Thoracic aorta (tissue), 2 donors: ENCODE data around the gene MAN1B1. TPM values are rescaled to one million over a fixed set of nuclear protein-coding genes. Genes with fewer than 3 reads are reported as not detected.

ENCODE experiments used
- ATAC-seq: fragments of 150-250 bp; one replicate; pipeline ENCODE4 v1.8.0; 2017; ENCODE audit warnings: low read depth; ENCODE audit not compliant: insufficient number of reproducible peaks, low FRiP score
- DNase-seq: peaks from one replicate; pipeline ENCODE4 v3.0.0-alpha.2; 2020; ENCODE audit warnings: low spot score
- H3K27ac ChIP-seq, 2 donors: fragments of 200-600 bp; sonication (generic); 1 replicate in 1 of 2; 2 replicates in 1 of 2; pipeline ENCODE4 v1.5.1; 2016; ENCODE audit warnings: mild to moderate bottlenecking in 2 of 2, moderate library complexity in 2 of 2
- H3K27me3 ChIP-seq: fragments of 200-600 bp; sonication (generic); replicated peaks from 2 replicates; pipeline ENCODE4 v1.6.0; 2016; ENCODE audit warnings: mild to moderate bottlenecking; ENCODE audit not compliant: insufficient read depth
- H3K36me3 ChIP-seq: fragments of 200-600 bp; sonication (generic); one replicate; pipeline ENCODE4 v1.5.1; 2016
- H3K4me1 ChIP-seq, 2 donors: fragments of 200-600 bp; sonication (generic); 1 replicate in 1 of 2; 2 replicates in 1 of 2; pipeline versions ENCODE4 v1.5.1 to v1.6.0; 2016; ENCODE audit warnings: low read depth in 2 of 2, mild to moderate bottlenecking in 1 of 2; ENCODE audit not compliant: control insufficient read depth in 1 of 2
- H3K4me3 ChIP-seq: fragments of 200-600 bp; sonication (generic); 2 replicates; pipeline ENCODE4 v1.5.1; 2016; ENCODE audit warnings: mild to moderate bottlenecking
- H3K9me3 ChIP-seq: fragments of 200-600 bp; sonication (generic); 2 replicates; pipeline ENCODE4 v1.5.1; 2016
- CTCF ChIP-seq: fragments of 200-600 bp; sonication (generic); IDR thresholded peaks from one replicate; pipeline ENCODE4 v1.5.1; 2019; ENCODE audit warnings: antibody characterized with exemption
- total RNA-seq, 2 donors: library from RNA; depleted of rRNA; stranded (reverse); fragments of >200 nt; gene quantifications; one replicate each; pipeline versions ENCODE4 v1.1.0 to v1.2.3, GENCODE V29; 2016

The MAN1B1 gene
- total RNA-seq, 2 donors from 2014 or later, result 32.9 to 52.9 TPM

DNA sequence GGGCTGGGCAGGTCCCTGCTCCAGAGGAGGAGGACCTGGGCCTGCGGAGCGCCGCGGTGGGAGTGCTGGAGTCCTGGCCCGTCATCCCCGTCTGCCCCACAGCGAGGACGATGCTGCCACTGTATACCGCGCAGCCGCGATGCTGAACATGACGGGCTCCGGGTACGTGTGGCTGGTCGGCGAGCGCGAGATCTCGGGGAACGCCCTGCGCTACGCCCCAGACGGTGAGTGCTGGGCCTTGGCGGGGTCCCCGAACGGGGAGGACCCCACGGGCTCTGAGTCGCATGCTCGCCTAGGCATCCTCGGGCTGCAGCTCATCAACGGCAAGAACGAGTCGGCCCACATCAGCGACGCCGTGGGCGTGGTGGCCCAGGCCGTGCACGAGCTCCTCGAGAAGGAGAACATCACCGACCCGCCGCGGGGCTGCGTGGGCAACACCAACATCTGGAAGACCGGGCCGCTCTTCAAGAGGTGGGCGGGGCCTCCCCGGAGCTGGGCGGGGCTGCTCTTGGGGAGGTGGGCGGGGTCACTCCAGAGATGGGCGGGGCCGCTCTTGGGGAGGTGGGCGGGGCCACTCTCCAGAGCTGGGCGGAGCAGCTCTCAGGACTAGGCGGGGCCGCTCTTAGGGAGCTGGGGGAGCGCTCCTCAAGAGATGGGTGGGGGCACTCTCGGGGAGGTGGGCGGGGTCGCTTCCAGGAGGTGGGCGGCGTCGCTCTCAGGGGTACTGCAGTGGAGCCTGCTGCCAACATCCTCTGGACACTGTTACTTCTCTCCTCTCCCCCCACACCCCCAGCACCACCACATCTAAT lies 70.0 kb downstream of the MAN1B1 start:
- ATAC-seq (no peak), DNase-seq (no peak)
- H3K4me3 ChIP-seq, result peak overlapping the region; percentile 43
- H3K9me3 ChIP-seq, result no peaks in the 10 kb centered on the region
- peaks cover 0 to 5% of the 10 kb centered on the region in 2 donors for H3K4me1 ChIP-seq
- TF ChIP-seq CTCF, result no peak
- H3K36me3 ChIP-seq, result no peaks in the 10 kb centered on the region
- H3K27ac ChIP-seq, result no peak overlapping the region
- H3K27me3 ChIP-seq, result peaks cover 26% of the 10 kb centered on the region

- no peaks in the 10 kb centered on the region for H3K9me3 ChIP-seq
- DNase-seq, result no peak
- no peak for ATAC-seq
- peaks cover 31% of the 10 kb centered on the region for H3K27me3 ChIP-seq
- TF ChIP-seq CTCF, result no peak
- no peak overlapping the region for H3K27ac ChIP-seq
- H3K4me3 ChIP-seq, result no peak overlapping the region
- H3K4me1 ChIP-seq, result peaks cover 5 to 12% of the 10 kb centered on the region in 2 donors
- H3K36me3 ChIP-seq, result no peaks in the 10 kb centered on the region
Measured at GRCh38 chr9:137157618-137158415, 71.0 kb downstream of the MAN1B1 start.

DNA sequence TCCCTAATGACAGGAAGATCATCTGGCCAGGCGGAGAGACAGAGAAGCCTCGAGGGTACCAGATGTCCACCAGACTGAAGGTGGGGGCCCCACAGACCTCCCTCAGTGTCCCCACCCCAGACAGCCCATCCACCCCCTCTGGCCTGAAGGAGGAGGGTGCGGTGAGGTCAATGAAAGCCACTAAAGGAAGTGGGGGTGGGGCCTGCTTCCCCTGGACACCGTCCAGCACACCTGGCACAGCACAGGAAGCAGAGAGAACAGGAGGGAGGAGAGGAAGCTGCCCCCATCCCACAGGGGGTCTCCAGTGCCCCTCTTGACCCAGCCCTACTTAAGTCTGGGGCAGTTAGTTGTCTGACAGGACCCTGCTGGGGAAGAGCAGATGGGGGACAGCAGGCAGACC lies 71.8 kb downstream of the MAN1B1 start:
- DNase-seq (no peak), ATAC-seq (no peak)
- H3K27me3 ChIP-seq, result peaks cover 31% of the 10 kb centered on the region
- no peaks in the 10 kb centered on the region for H3K9me3 ChIP-seq
- no peak for TF ChIP-seq CTCF
- H3K36me3 ChIP-seq, result no peaks in the 10 kb centered on the region
- H3K4me3 ChIP-seq, result no peak overlapping the region
- peaks cover 7 to 20% of the 10 kb centered on the region in 2 donors for H3K4me1 ChIP-seq
- no peak overlapping the region for H3K27ac ChIP-seq

Other genes with a start within 250 kb of the MAN1B1 start
- 1 to 10 TPM; 7.3 to 9.2 TPM for gene AJM1, start 244.5 kb upstream of the MAN1B1 start, total RNA-seq
- gene PHPT1, start 237.6 kb upstream of the MAN1B1 start, total RNA-seq, result 10 to 100 TPM; 37.5 to 92.1 TPM
- 1 to 10 TPM; 1.8 to 2.8 TPM for gene MAMDC4, start 234.6 kb upstream of the MAN1B1 start, total RNA-seq
- 100 to 1,000 TPM; 200 to 240 TPM for gene EDF1, start 220.7 kb upstream of the MAN1B1 start, total RNA-seq
- 10 to 100 TPM; 11.6 to 12.9 TPM for gene TRAF2, start 200.5 kb upstream of the MAN1B1 start, total RNA-seq
- gene FBXW5, start 142.2 kb upstream of the MAN1B1 start, total RNA-seq, result 100 to 1,000 TPM; 176 to 383 TPM
- gene C8G, start 141.7 kb upstream of the MAN1B1 start, total RNA-seq, result not detected
- gene LCN12, start 134.7 kb upstream of the MAN1B1 start, total RNA-seq, result under 1 TPM in 1 of 2 donors, not detected in 1; 0.27 TPM
- gene PTGDS, start 109.5 kb upstream of the MAN1B1 start, total RNA-seq, result 10 to 100 TPM; 66.1 to 89.5 TPM
- gene LCNL1, start 104.0 kb upstream of the MAN1B1 start, total RNA-seq, result not detected
- 10 to 100 TPM; 49.9 to 57.3 TPM for gene PAXX, start 94.6 kb upstream of the MAN1B1 start, total RNA-seq
- 1 to 10 TPM; 1.4 to 8.7 TPM for gene CLIC3, start 90.4 kb upstream of the MAN1B1 start, total RNA-seq
- 10 to 100 TPM; 37.2 to 60.5 TPM for gene ABCA2, start 58.7 kb upstream of the MAN1B1 start, total RNA-seq
- gene FUT7, start 54.9 kb upstream of the MAN1B1 start, total RNA-seq, result not detected
- 10 to 100 TPM; 71.5 to 95.8 TPM for gene NPDC1, start 40.8 kb upstream of the MAN1B1 start, total RNA-seq
- gene ENTPD2, start 32.9 kb upstream of the MAN1B1 start, total RNA-seq, result under 1 TPM; 0.92 to 0.95 TPM
- under 1 TPM; 0.41 to 0.92 TPM for gene SAPCD2, start 16.4 kb upstream of the MAN1B1 start, total RNA-seq
- 10 to 100 TPM in 1 of 2 donors, 1 to 10 TPM in 1; 9.6 to 11.4 TPM for gene UAP1L1, start 9.5 kb upstream of the MAN1B1 start, total RNA-seq
- 100 to 1,000 TPM; 100 to 148 TPM for gene DPP7, start 27.7 kb downstream of the MAN1B1 start, total RNA-seq
- gene GRIN1, start 52.2 kb downstream of the MAN1B1 start, total RNA-seq, result not detected
- not detected for gene LRRC26, start 83.1 kb downstream of the MAN1B1 start, total RNA-seq
- gene TMEM210, start 85.1 kb downstream of the MAN1B1 start, total RNA-seq, result not detected
- gene ANAPC2, start 101.6 kb downstream of the MAN1B1 start, total RNA-seq, result 10 to 100 TPM; 25.2 to 43.0 TPM
- gene SSNA1, start 101.7 kb downstream of the MAN1B1 start, total RNA-seq, result 10 to 100 TPM; 40.6 to 67.1 TPM
- gene TPRN, start 113.8 kb downstream of the MAN1B1 start, total RNA-seq, result 1 to 10 TPM; 4.7 to 5.6 TPM
- 10 to 100 TPM; 12.0 to 35.2 TPM for gene TMEM203, start 118.7 kb downstream of the MAN1B1 start, total RNA-seq
- gene NDOR1, start 118.7 kb downstream of the MAN1B1 start, total RNA-seq, result 10 to 100 TPM; 13.3 to 17.7 TPM
- gene RNF208, start 135.3 kb downstream of the MAN1B1 start, total RNA-seq, result 1 to 10 TPM in 1 of 2 donors, not detected in 1; 3.7 TPM
- gene CYSRT1, start 138.2 kb downstream of the MAN1B1 start, total RNA-seq, result not detected
- gene RNF224, start 140.5 kb downstream of the MAN1B1 start, total RNA-seq, result not detected
- under 1 TPM in 1 of 2 donors, not detected in 1; 0.54 TPM for gene SLC34A3, start 143.9 kb downstream of the MAN1B1 start, total RNA-seq
- gene TUBB4B, start 154.3 kb downstream of the MAN1B1 start, total RNA-seq, result 100 to 1,000 TPM; 172 to 193 TPM
- gene STPG3, start 164.3 kb downstream of the MAN1B1 start, total RNA-seq, result not detected
- 10 to 100 TPM; 37.2 to 40.6 TPM for gene NELFB, start 168.3 kb downstream of the MAN1B1 start, total RNA-seq
- 10 to 100 TPM; 26.4 to 43.5 TPM for gene TOR4A, start 190.7 kb downstream of the MAN1B1 start, total RNA-seq
- gene NRARP, start 215.3 kb downstream of the MAN1B1 start, total RNA-seq, result 10 to 100 TPM in 1 of 2 donors, 1 to 10 TPM in 1; 8.5 to 16.9 TPM